Gastroesophageal sphincter (tissue), 4 donors: ENCODE data around the gene DNAJC24. TPM values are rescaled to one million over a fixed set of nuclear protein-coding genes. Genes with fewer than 3 reads are reported as not detected.
A peak's percentile ranks its signal among the peaks of the same experiment; 100 is the strongest.

Source experiments
- ATAC-seq: fragments of 150-250 bp; one replicate; pipeline ENCODE4 v1.9.1; 2016; ENCODE audit warnings: mild to moderate bottlenecking, moderate library complexity
- H3K27ac ChIP-seq, 4 donors: fragments of 200-600 bp; sonication (generic) in 3 of 4; 1 replicate in 3 of 4; 2 replicates in 1 of 4; pipeline ENCODE4 v1.5.1; 2016 to 2019
- H3K27me3 ChIP-seq: fragments of 200-600 bp; sonication (generic); one replicate; pipeline ENCODE4 v1.5.1; 2019
- H3K36me3 ChIP-seq, 2 donors: fragments of 200-600 bp; sonication (generic); one replicate each; pipeline ENCODE4 v1.5.1; 2019; ENCODE audit warnings: control low read depth in 1 of 2
- H3K4me1 ChIP-seq, 3 donors: fragments of 200-600 bp; sonication (generic); 1 replicate in 2 of 3; 2 replicates in 1 of 3; pipeline ENCODE4 v1.5.1; 2016 to 2019; ENCODE audit warnings: control low read depth in 2 of 3
- H3K4me3 ChIP-seq, 2 donors: fragments of 200-600 bp; sonication (generic); one replicate each; pipeline ENCODE4 v1.5.1; 2019; ENCODE audit warnings: mild to moderate bottlenecking in 1 of 2, moderate library complexity in 1 of 2
- H3K9me3 ChIP-seq, 3 donors: fragments of 200-600 bp; sonication (generic); one replicate each; pipeline ENCODE4 v1.5.1; 2017 to 2019; ENCODE audit warnings: control low read depth in 2 of 3
- CTCF ChIP-seq, 4 experiments: fragments of 200-600 bp in 2 of 4; fragments of 450-650 bp in 2 of 4; sonication (generic) in 1 of 4; IDR thresholded peaks; one replicate each; pipeline ENCODE4 v1.5.1; 2017 to 2019; ENCODE audit warnings: antibody characterized with exemption in 4 of 4, mild to moderate bottlenecking in 2 of 4, moderate library complexity in 2 of 4
- EP300 ChIP-seq: sonication (generic); formaldehyde crosslinking; IDR thresholded peaks from one replicate; pipeline ENCODE4 v1.6.1; 2017; ENCODE audit warnings: antibody characterized with exemption, mild to moderate bottlenecking
- POLR2A ChIP-seq, 2 donors: fragments of 450-650 bp; IDR thresholded peaks; one replicate each; pipeline ENCODE4 v1.6.1; 2017; ENCODE audit warnings: antibody characterized with exemption in 2 of 2, mild to moderate bottlenecking in 2 of 2, moderate library complexity in 1 of 2
- POLR2AphosphoS5 ChIP-seq: sonication (generic); formaldehyde crosslinking; IDR thresholded peaks from one replicate; pipeline ENCODE4 v1.6.1; 2017; ENCODE audit warnings: antibody characterized with exemption
- WGBS, 2 donors: methylation state at CpG; one replicate each; pipeline ENCODE4 v1.1.5; 2018; ENCODE audit warnings: low coverage in 1 of 2; 5-methylcytosine and 5-hydroxymethylcytosine counted together
- total RNA-seq, 4 donors: library from RNA; depleted of rRNA; stranded (reverse); fragments of >200 nt; gene quantifications; one replicate each; pipeline ENCODE4 v1.1.0, GENCODE V29; 2016

The DNAJC24 gene
- total RNA-seq, 4 donors from 2014 or later = 17.1 to 25.2 (median 18.6) TPM

GRCh38 chr11:31387379-31387778 is 17.7 kb downstream of the DNAJC24 start:
- Histone ChIP-seq H3K4me3 (no peak overlapping the region), H3K9me3 (no peaks in the 10 kb centered on the region), H3K4me1 (no peaks in the 10 kb centered on the region), H3K27me3 (no peaks in the 10 kb centered on the region), H3K27ac (no peak overlapping the region), H3K36me3 (no peaks in the 10 kb centered on the region)
- no peak for TF ChIP-seq POLR2A (IDR thresholded peaks at IDR 0.05)
- ATAC-seq = no peak
- WGBS, 2 donors = 89 to 100% methylated on average over 1 of the region's 2 CpGs

GRCh38 chr11:31397239-31397834 is 27.7 kb downstream of the DNAJC24 start:
- Histone ChIP-seq H3K4me1 (no peaks in the 10 kb centered on the region), H3K9me3 (peaks cover 0 to 16% (median 0%) of the 10 kb centered on the region in 3 donors), H3K27ac (no peak overlapping the region), H3K4me3 (no peak overlapping the region), H3K27me3 (no peaks in the 10 kb centered on the region), H3K36me3 (peaks cover 0 to 8% of the 10 kb centered on the region in 2 donors)
- TF ChIP-seq CTCF (IDR thresholded peaks at IDR 0.05) (peak in 3 of 4 experiments; percentile 20 to 55 (median 25)), POLR2AphosphoS5 (no peak)
- WGBS, 2 donors = 43 to 49% methylated on average over 4 to 5 of the region's 5 CpGs
- no peak for ATAC-seq

GRCh38 chr11:31404614-31405013 is 35.0 kb downstream of the DNAJC24 start:
- H3K4me3 ChIP-seq = no peak overlapping the region
- ATAC-seq = no peak
- no peaks in the 10 kb centered on the region for H3K4me1 ChIP-seq
- TF ChIP-seq POLR2AphosphoS5 = no peak
- no peak for TF ChIP-seq EP300
- peaks cover 0 to 3% (median 0%) of the 10 kb centered on the region in 3 donors for H3K9me3 ChIP-seq
- peaks cover 0 to 12% of the 10 kb centered on the region in 2 donors for H3K36me3 ChIP-seq
- H3K27me3 ChIP-seq = no peaks in the 10 kb centered on the region
- H3K27ac ChIP-seq = no peak overlapping the region

- no peaks in the 10 kb centered on the region for H3K4me1 ChIP-seq
- TF ChIP-seq POLR2A (IDR thresholded peaks at IDR 0.05) (no peak), CTCF (IDR thresholded peaks at IDR 0.05) (no peak), EP300 (no peak), POLR2AphosphoS5 (no peak)
- peaks cover 0 to 4% (median 0%) of the 10 kb centered on the region in 3 donors for H3K9me3 ChIP-seq
- H3K36me3 ChIP-seq = peaks cover 0 to 4% of the 10 kb centered on the region in 2 donors
- WGBS, 2 donors = 94% methylated on average over 2 of the region's 2 CpGs; no CpG with 5 or more reads in 1 of the 2 donors
- H3K4me3 ChIP-seq = no peak overlapping the region
- H3K27ac ChIP-seq = no peak overlapping the region
- no peak for ATAC-seq
- H3K27me3 ChIP-seq = no peaks in the 10 kb centered on the region
Observed at GRCh38 chr11:31408201-31408600, 38.5 kb downstream of the DNAJC24 start.

GRCh38 chr11:31412946-31413345 is 43.3 kb downstream of the DNAJC24 start:
- Histone ChIP-seq H3K36me3 (peaks cover 0 to 3% of the 10 kb centered on the region in 2 donors), H3K27ac (no peak overlapping the region), H3K27me3 (no peaks in the 10 kb centered on the region), H3K4me1 (peaks cover 0 to 8% (median 0%) of the 10 kb centered on the region in 3 donors), H3K9me3 (peaks cover 0 to 4% (median 0%) of the 10 kb centered on the region in 3 donors), H3K4me3 (no peak overlapping the region)
- 86 to 93% methylated on average over 2 of the region's 2 CpGs for WGBS, 2 donors
- no peak for ATAC-seq
- no peak for TF ChIP-seq POLR2AphosphoS5
- no peak for TF ChIP-seq EP300
- no peak for TF ChIP-seq POLR2A (IDR thresholded peaks at IDR 0.05)
- TF ChIP-seq CTCF (IDR thresholded peaks at IDR 0.05) = no peak

GRCh38 chr11:31414338-31414737 is 44.7 kb downstream of the DNAJC24 start:
- no peak for ATAC-seq
- 72 to 84% methylated on average over 3 of the region's 3 CpGs for WGBS, 2 donors
- Histone ChIP-seq H3K27me3 (no peaks in the 10 kb centered on the region), H3K4me3 (no peak overlapping the region), H3K4me1 (peaks cover 0 to 8% (median 0%) of the 10 kb centered on the region in 3 donors), H3K36me3 (no peaks in the 10 kb centered on the region), H3K27ac (no peak overlapping the region), H3K9me3 (peaks cover 0 to 4% (median 0%) of the 10 kb centered on the region in 3 donors)
- no peak for TF ChIP-seq POLR2AphosphoS5
- no peak for TF ChIP-seq EP300
- no peak for TF ChIP-seq POLR2A (IDR thresholded peaks at IDR 0.05)
- TF ChIP-seq CTCF (IDR thresholded peaks at IDR 0.05) = no peak
